HL-60 (cell line): ENCODE data around the gene S1PR2.

Experiments
- DNase-seq, 2 experiments: peaks; one replicate each; pipeline ENCODE4 v3.0.0-alpha.2; 2010 to 2020; ENCODE audit warnings: low read depth in 1 of 2, low spot score in 1 of 2
- H3K27ac ChIP-seq: fragments of 250-450 bp; sonication (Bioruptor Pico); replicated peaks from 2 replicates; pipeline ENCODE4 v1.5.1; 2020; ENCODE audit warnings: mild to moderate bottlenecking, moderate library complexity
- H3K27me3 ChIP-seq: fragments of 250-450 bp; sonication (Bioruptor Pico); 2 replicates; pipeline ENCODE4 v1.5.1; 2021; ENCODE audit warnings: mild to moderate bottlenecking, moderate library complexity; ENCODE audit not compliant: insufficient read depth, poor library complexity, severe bottlenecking
- H3K4me3 ChIP-seq: replicated peaks from 2 replicates; pipeline ENCODE4 v1.5.1; 2011; ENCODE audit warnings: mild to moderate bottlenecking, control low read depth, low read length; ENCODE audit not compliant: insufficient read depth
- CTCF ChIP-seq: IDR thresholded peaks from one replicate; pipeline ENCODE4 v1.5.1; 2011; ENCODE audit warnings: low read length, control low read depth, inconsistent platforms; ENCODE audit not compliant: insufficient read depth
- GABPA ChIP-seq: IDR thresholded peaks from 2 replicates; pipeline ENCODE4 v1.6.1; 2012; ENCODE audit warnings: low read depth
- POLR2AphosphoS5 ChIP-seq: IDR thresholded peaks from 2 replicates; pipeline ENCODE4 v1.6.1; 2012; ENCODE audit warnings: low read depth
- REST ChIP-seq: IDR thresholded peaks from 2 replicates; pipeline ENCODE4 v1.6.1; 2012; ENCODE audit warnings: low read depth; ENCODE audit not compliant: insufficient replicate concordance
- SPI1 ChIP-seq: IDR thresholded peaks from 2 replicates; pipeline ENCODE4 v1.6.1; 2012; ENCODE audit warnings: low read depth, mild to moderate bottlenecking, borderline replicate concordance

S1PR2 gene

GRCh38 chr19:10262771-10263170, 31.6 kb upstream of the S1PR2 start:
- no peak for DNase-seq
- no peaks in the 10 kb centered on the region for H3K27me3 ChIP-seq
- no peak for TF ChIP-seq POLR2AphosphoS5
- TF ChIP-seq REST, result no peak
- no peak overlapping the region for H3K4me3 ChIP-seq
- no peak overlapping the region for H3K27ac ChIP-seq

- TF ChIP-seq GABPA (no peak), POLR2AphosphoS5 (0 out of 2 replicates have a peak, but pooled peaks have one; percentile 26), REST (no peak), CTCF (no peak), SPI1 (no peak)
- no peak for DNase-seq
- H3K4me3 ChIP-seq, result no peak overlapping the region
- H3K27me3 ChIP-seq, result no peaks in the 10 kb centered on the region
- no peak overlapping the region for H3K27ac ChIP-seq
These were observed 29.0 kb upstream of the S1PR2 start for GRCh38 chr19:10260141-10260584.

GRCh38 chr19:10259162-10259905, 28.2 kb upstream of the S1PR2 start:
- TF ChIP-seq REST, result no peak
- no peak for TF ChIP-seq POLR2AphosphoS5
- no peak overlapping the region for H3K4me3 ChIP-seq
- H3K27me3 ChIP-seq, result no peaks in the 10 kb centered on the region
- no peak overlapping the region for H3K27ac ChIP-seq
- DNase-seq, result peak; percentile 45 to 85

GRCh38 chr19:10258080-10258710, 27.1 kb upstream of the S1PR2 start:
- Histone ChIP-seq H3K4me3 (no peak overlapping the region), H3K27me3 (no peaks in the 10 kb centered on the region), H3K27ac (no peak overlapping the region)
- TF ChIP-seq REST (no peak), GABPA (no peak), POLR2AphosphoS5 (no peak; the same call in 1 of the 2 replicates), CTCF (no peak), SPI1 (no peak)
- DNase-seq, result no peak
